HepG2 (cell line): ENCODE results near the gene SIRT6.

Experiments
- CEBPB ChIP-seq: IDR thresholded peaks from 2 replicates; pipeline ENCODE4 v1.6.1; 2011; ENCODE audit warnings: low read depth, low read length, improper control_type of control experiment, borderline replicate concordance
- CTCF ChIP-seq: sonication (generic); formaldehyde crosslinking; IDR thresholded peaks from 2 replicates; pipeline ENCODE4 v1.5.0; 2020; ENCODE audit warnings: mild to moderate bottlenecking, missing genetic modification reagents, moderate library complexity
- ELK4 ChIP-seq: sonication (generic); formaldehyde crosslinking; IDR thresholded peaks from 2 replicates; pipeline ENCODE4 v1.9.0; 2021; ENCODE audit warnings: missing genetic modification reagents, borderline replicate concordance
- EZH2 ChIP-seq: conservative IDR thresholded peaks from 2 replicates; pipeline ENCODE4 v1.6.1; 2012; ENCODE audit warnings: mild to moderate bottlenecking, low read depth, low read length, moderate library complexity
- FOXK2 ChIP-seq: fragments of 450-650 bp; IDR thresholded peaks from 2 replicates; pipeline ENCODE4 v1.6.1; 2016
- KDM5A ChIP-seq: fragments of 200-600 bp; sonication (generic); IDR thresholded peaks from 2 replicates; pipeline ENCODE4 v1.7.0; 2018; ENCODE audit warnings: antibody characterized with exemption, mild to moderate bottlenecking, low read length, borderline replicate concordance
- MAFK ChIP-seq, 2 experiments: IDR thresholded peaks in 1 of 2; conservative IDR thresholded peaks in 1 of 2; 2 replicates each; pipeline ENCODE4 v1.6.1; 2011; ENCODE audit warnings: improper control_type of control experiment in 2 of 2, low read length in 2 of 2
- MTA3 ChIP-seq: sonication (generic); formaldehyde crosslinking; IDR thresholded peaks from 2 replicates; pipeline ENCODE4 v1.4.0; 2020; ENCODE audit warnings: missing genetic modification reagents
- PHF21A ChIP-seq: sonication (generic); formaldehyde crosslinking; IDR thresholded peaks from 2 replicates; pipeline ENCODE4 v1.5.0; 2020; ENCODE audit warnings: mild to moderate bottlenecking, missing genetic modification reagents
- POLR2A ChIP-seq, 2 experiments: IDR thresholded peaks; 2 replicates each; pipeline ENCODE4 v1.6.1; 2011; ENCODE audit warnings: low read depth in 2 of 2, low read length in 2 of 2, mild to moderate bottlenecking in 1 of 2, moderate library complexity in 1 of 2; ENCODE audit not compliant: insufficient read depth in 1 of 2
- SIN3A ChIP-seq: IDR thresholded peaks from 2 replicates; pipeline ENCODE4 v1.6.1; 2011; ENCODE audit warnings: low read depth, mild to moderate bottlenecking, control low read depth, low read length, borderline replicate concordance
- SRF ChIP-seq: IDR thresholded peaks from 2 replicates; pipeline ENCODE4 v1.6.1; 2011; ENCODE audit warnings: mild to moderate bottlenecking, low read depth, low read length, moderate library complexity
- ZNF7 ChIP-seq: IDR thresholded peaks from 2 replicates; pipeline ENCODE4 v1.6.1; 2016; ENCODE audit warnings: missing biosample characterization, missing genetic modification reagents

DNA sequence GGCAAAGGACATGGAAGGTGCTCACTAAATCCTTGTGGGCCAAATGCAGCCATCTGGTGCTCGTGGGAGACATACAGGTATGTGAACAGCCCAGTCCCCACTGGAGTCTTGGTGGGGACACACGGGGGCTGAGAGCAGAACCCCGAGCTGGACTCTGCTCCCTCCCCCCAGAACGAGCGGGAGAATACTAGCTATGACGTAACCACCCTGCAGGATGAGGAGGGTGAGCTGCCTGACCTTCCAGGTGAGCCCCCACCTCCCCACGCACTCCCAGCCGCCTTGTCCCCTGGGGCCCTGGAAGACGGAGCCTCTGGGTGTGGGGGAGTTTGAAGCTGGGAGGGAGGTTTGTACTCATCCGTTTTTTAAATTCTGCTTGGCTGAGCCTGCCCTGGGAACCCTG is 33.4 kb upstream of the SIRT6 start:
- no peak for TF ChIP-seq MAFK (conservative IDR thresholded peaks at IDR 0.05 in 1 of 2, IDR thresholded peaks at IDR 0.05 in 1 of 2; ENCODE audit: low read length in 2 of 2)
- TF ChIP-seq CTCF (CRISPR knock-in tag): no peak
- TF ChIP-seq SRF: no peak
- TF ChIP-seq KDM5A: no peak
- no peak for TF ChIP-seq POLR2A (IDR thresholded peaks at IDR 0.05; ENCODE audit: insufficient read depth in 1 of 2, low read depth in 2 of 2, low read length in 2 of 2)
- no peak for TF ChIP-seq MTA3
- TF ChIP-seq FOXK2: no peak
- TF ChIP-seq ZNF7: no peak
- TF ChIP-seq PHF21A: no peak
- no peak for TF ChIP-seq EZH2
- TF ChIP-seq ELK4: no peak
- TF ChIP-seq CEBPB: no peak
- no peak for TF ChIP-seq SIN3A
